ENCODE measurements around the gene BABAM1. TPM values are rescaled to one million over a fixed set of nuclear protein-coding genes. Genes with fewer than 3 reads are reported as not detected.

The BABAM1 gene
- total and polyA plus RNA-seq, 2 of the 4 experiments (the other 2 are of a cell fraction): 95.1 to 101 TPM

DNA sequence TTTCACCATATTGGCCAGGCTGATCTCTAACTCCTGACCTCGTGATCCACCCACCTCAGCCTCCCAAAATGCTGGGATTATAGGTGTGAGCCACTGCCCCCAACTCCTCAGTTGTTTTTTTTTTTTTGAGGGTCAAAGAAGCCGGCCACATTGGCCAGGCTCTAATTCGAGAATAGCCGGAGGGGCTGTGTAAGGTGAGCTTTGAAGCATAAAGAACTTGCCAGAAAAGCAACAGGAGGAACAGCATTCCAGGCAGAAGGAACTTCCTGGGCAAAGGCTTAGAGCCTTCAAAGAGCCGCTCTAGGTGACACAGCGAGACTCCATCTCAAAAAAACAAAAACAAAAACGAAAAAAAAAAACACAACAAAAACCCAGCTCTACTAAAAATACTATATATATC is 1.2 kb upstream of the BABAM1 start:
- in situ Hi-C loops (cut with MboI; ENCODE audit: low sequenced_read_pairs): no loop called here
- dilution Hi-C loops (cut with HindIII; ENCODE audit: low sequenced_read_pairs, unreplicated experiment): no loop called here
- Histone ChIP-seq H3K23ac (ENCODE audit: low read depth, low read length) (no peak overlapping the region), H3K4me1 (ENCODE audit: control insufficient read depth, insufficient read depth, low read length) (no peaks in the 10 kb centered on the region; the same call in 1 of the 2 replicates), H2AK5ac (ENCODE audit: low read depth, low read length) (no peak overlapping the region), H2BK120ac (ENCODE audit: low read depth, low read length) (no peak overlapping the region), H3K9me1 (ENCODE audit: insufficient read depth, low read length) (no peaks in the 10 kb centered on the region), H2BK15ac (ENCODE audit: low read depth, low read length) (no peak overlapping the region), H3K27ac (ENCODE audit: insufficient read depth, low read length) (no peak overlapping the region), H4K8ac (ENCODE audit: low read depth in 2 of 2, low read length in 2 of 2) (no peak overlapping the region; a peak in 1 of 4 replicates), H4K91ac (ENCODE audit: insufficient read depth, low read depth, low read length) (no peak overlapping the region), H2BK20ac (ENCODE audit: low read depth, low read length) (no peak overlapping the region), H3K4me3 (ENCODE audit: insufficient read depth, low read depth, low read length) (no peak overlapping the region), H4K5ac (ENCODE audit: low read depth, low read length) (no peak overlapping the region), H4K20me1 (ENCODE audit: insufficient read depth, low read length) (no peaks in the 10 kb centered on the region), H2AFZ (replicated peaks; ENCODE audit: low read length, poor library complexity) (no peak overlapping the region), H3K14ac (replicated peaks; ENCODE audit: low read depth, low read length) (no peak overlapping the region), H3K36me3 (ENCODE audit: control insufficient read depth, insufficient read depth, low read length) (peaks cover 5% of the 10 kb centered on the region; the same call in 1 of the 2 replicates), H3K4ac (ENCODE audit: low read depth, low read length) (no peak overlapping the region), H3K4me2 (ENCODE audit: low read depth, low read length) (no peak overlapping the region), H3K56ac (ENCODE audit: extremely low read depth, insufficient read depth, low read length) (no peak overlapping the region), H3K9me3 (ENCODE audit: control insufficient read depth, insufficient read depth, low read length) (no peaks in the 10 kb centered on the region), H3K18ac (ENCODE audit: low read depth, low read length) (no peak overlapping the region), H2AK9ac (replicated peaks; ENCODE audit: low read depth, low read length, poor library complexity) (no peak overlapping the region), H3K27me3 (ENCODE audit: control insufficient read depth, insufficient read depth, low read length) (no peaks in the 10 kb centered on the region), H2BK5ac (ENCODE audit: low read depth, low read length, poor library complexity, severe bottlenecking) (no peak overlapping the region), H3K79me1 (ENCODE audit: low read depth in 1 of 2, low read length in 2 of 2) (peaks cover 0 to 18% of the 10 kb centered on the region in 2 experiments; a peak in 2 of 4 replicates), H3K9ac (ENCODE audit: low read depth, low read length) (no peak overlapping the region)
- POLR2A ChIA-PET (ENCODE audit: unreplicated experiment): no interaction called here
- 90% methylated on average over 2 of the region's 7 CpGs; no CpG with 5 or more reads in 1 of the 2 experiments for WGBS, 2 experiments (ENCODE audit: extremely low coverage in 2 of 2, insufficient read length in 1 of 2)
- no peak for DNase-seq
- no TSS peak for BruUV-seq (replicated peaks)
- CTCF ChIA-PET: no interaction called here
- ATAC-seq (ENCODE audit: low read depth): no peak
- TF ChIP-seq MXI1 (IDR thresholded peaks at IDR 0.05; ENCODE audit: borderline replicate concordance, low read depth, low read length): no peak
- TF ChIP-seq MAFK (IDR thresholded peaks at IDR 0.05; ENCODE audit: low read depth, low read length): no peak
- TF ChIP-seq, protein P1, sequence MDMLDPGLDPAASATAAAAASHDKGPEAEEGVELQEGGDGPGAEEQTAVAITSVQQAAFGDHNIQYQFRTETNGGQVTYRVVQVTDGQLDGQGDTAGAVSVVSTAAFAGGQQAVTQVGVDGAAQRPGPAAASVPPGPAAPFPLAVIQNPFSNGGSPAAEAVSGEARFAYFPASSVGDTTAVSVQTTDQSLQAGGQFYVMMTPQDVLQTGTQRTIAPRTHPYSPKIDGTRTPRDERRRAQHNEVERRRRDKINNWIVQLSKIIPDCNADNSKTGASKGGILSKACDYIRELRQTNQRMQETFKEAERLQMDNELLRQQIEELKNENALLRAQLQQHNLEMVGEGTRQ (IDR thresholded peaks at IDR 0.05; ENCODE audit: low read depth, low read length): no peak
- TF ChIP-seq MAZ (IDR thresholded peaks at IDR 0.05; ENCODE audit: borderline replicate concordance, low read depth, low read length): no peak
- no peak for TF ChIP-seq CEBPB (IDR thresholded peaks at IDR 0.05; ENCODE audit: low read depth, low read length)
- TF ChIP-seq RFX5 (IDR thresholded peaks at IDR 0.05; ENCODE audit: low read depth, low read length): no peak
- TF ChIP-seq POLR2A (IDR thresholded peaks at IDR 0.05; ENCODE audit: low read depth, low read length): no peak
- no peak for TF ChIP-seq FOS (IDR thresholded peaks at IDR 0.05; ENCODE audit: low read depth, low read length)
- TF ChIP-seq, protein P2, sequence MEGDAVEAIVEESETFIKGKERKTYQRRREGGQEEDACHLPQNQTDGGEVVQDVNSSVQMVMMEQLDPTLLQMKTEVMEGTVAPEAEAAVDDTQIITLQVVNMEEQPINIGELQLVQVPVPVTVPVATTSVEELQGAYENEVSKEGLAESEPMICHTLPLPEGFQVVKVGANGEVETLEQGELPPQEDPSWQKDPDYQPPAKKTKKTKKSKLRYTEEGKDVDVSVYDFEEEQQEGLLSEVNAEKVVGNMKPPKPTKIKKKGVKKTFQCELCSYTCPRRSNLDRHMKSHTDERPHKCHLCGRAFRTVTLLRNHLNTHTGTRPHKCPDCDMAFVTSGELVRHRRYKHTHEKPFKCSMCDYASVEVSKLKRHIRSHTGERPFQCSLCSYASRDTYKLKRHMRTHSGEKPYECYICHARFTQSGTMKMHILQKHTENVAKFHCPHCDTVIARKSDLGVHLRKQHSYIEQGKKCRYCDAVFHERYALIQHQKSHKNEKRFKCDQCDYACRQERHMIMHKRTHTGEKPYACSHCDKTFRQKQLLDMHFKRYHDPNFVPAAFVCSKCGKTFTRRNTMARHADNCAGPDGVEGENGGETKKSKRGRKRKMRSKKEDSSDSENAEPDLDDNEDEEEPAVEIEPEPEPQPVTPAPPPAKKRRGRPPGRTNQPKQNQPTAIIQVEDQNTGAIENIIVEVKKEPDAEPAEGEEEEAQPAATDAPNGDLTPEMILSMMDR (conservative IDR thresholded peaks at IDR 0.05; ENCODE audit: low read depth, low read length): no peak
- TF ChIP-seq CHD1 (IDR thresholded peaks at IDR 0.05; ENCODE audit: low read depth, low read length): no peak
- TF ChIP-seq SMC3 (IDR thresholded peaks at IDR 0.05; ENCODE audit: low read depth, low read length): no peak
- TF ChIP-seq NFE2L2 (IDR thresholded peaks at IDR 0.05; ENCODE audit: low read depth, low read length): no peak
- no peak for TF ChIP-seq RCOR1 (IDR thresholded peaks at IDR 0.05; ENCODE audit: insufficient replicate concordance, low read length)
- TF ChIP-seq BHLHE40 (IDR thresholded peaks at IDR 0.05; ENCODE audit: low read depth, low read length): no peak
- TF ChIP-seq, protein P3, sequence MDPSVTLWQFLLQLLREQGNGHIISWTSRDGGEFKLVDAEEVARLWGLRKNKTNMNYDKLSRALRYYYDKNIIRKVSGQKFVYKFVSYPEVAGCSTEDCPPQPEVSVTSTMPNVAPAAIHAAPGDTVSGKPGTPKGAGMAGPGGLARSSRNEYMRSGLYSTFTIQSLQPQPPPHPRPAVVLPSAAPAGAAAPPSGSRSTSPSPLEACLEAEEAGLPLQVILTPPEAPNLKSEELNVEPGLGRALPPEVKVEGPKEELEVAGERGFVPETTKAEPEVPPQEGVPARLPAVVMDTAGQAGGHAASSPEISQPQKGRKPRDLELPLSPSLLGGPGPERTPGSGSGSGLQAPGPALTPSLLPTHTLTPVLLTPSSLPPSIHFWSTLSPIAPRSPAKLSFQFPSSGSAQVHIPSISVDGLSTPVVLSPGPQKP (IDR thresholded peaks at IDR 0.05; ENCODE audit: borderline replicate concordance, low read depth, low read length): no peak
- intact Hi-C loops (cut with micrococcal nuclease): no loop called here
